Measurements from ENCODE around the gene LARP4.
"Not testable (repeated sequence)": the region's sequence is repeated elsewhere in the genome, so short reads cannot be mapped to it uniquely, and the experiment has no call there.

Gene LARP4

DNA sequence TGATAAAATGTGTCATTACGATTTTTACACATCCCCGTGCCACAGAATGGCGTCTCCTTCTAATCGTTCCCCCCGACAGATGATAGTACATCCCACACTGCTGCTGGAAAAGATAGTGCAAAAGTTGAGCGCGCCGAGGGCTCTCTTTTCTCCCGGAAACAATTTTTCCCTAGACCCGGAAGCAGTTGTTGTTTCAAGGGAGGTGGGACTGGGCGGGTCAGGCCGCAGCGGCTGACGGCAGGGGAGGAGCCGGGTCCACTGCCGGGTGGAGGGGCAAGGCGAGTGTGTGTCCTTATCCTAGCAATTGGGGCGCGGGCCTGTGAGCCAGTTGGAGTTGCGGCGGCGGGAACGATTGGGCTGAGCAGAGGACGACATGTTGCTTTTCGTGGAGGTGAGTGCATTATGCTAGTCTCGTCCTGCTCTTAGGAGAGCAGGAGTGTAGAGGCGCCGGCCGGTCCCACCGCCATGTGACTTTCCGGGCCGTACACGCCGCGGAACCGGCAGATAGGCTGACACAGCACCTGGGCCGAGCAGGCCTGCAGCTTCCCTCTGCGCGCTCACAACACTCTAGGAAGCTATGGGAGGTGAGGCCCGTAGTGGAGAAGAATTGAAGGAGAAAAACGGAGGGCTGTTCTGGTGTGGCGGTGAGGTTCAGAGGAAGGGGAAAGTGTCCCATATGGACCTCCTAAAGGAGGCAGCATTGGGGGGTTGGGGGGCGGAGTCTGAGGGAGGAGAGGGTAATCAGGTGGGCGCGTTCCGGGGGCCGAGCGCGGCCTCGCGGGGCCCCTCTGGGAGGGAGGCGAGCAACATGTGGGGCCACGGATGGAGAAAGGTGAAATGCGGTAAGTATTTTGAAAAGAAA is at the start of gene LARP4:
Gene LARP4, plus strand, starts transcription at position 248 of the 862 bp plus-strand sequence. Its CDS starts 126 bp downstream, at position 374.
- DNase-seq (ENCODE audit: low read depth): peak; percentile 84

DNA sequence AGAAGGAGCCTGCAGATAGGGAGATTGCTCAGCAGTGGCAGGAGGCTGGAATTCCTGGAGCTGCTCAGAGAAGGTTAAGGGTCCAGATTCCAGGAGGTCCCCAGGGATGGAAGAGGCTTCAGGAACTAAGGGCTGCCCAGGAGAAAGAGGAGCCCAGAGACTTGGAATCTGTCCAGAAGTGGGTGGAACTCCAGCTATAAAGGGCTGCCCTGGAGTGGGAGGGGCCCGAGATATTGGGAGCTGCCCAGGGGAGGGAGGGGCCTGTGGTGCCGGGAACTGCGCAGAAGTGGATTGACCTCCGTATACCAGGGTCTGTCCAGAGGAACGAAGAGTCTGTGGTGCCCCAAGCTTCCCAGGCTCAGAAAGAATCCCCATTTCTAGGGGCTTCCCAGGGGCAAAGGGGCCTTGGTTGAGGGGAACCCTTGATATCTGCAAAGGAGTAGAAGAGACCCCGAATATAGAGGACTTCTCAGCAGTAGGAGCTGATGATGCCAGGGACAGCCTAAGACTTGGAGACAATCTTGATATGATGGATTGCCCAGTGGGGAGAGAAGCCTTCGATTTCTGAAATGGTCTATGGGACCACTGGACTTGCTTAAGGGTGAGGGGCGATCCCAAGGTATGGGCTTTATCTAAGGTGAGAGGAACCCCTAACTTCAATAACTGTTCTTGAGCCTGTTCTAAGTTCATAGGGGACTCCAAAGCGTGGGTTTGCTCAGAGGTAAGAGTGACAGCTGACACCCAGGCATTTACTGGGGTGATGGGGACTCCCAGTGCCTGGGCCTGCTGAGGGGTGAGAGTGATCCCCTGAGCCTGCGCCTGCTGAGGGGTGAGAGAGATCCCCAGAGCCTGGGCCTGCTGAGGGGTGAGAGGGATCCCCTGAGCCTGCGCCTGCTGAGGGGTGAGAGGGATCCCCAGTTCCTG is 49.3 kb upstream of the LARP4 start:
- DNase-seq (ENCODE audit: low read depth): no peak

DNA sequence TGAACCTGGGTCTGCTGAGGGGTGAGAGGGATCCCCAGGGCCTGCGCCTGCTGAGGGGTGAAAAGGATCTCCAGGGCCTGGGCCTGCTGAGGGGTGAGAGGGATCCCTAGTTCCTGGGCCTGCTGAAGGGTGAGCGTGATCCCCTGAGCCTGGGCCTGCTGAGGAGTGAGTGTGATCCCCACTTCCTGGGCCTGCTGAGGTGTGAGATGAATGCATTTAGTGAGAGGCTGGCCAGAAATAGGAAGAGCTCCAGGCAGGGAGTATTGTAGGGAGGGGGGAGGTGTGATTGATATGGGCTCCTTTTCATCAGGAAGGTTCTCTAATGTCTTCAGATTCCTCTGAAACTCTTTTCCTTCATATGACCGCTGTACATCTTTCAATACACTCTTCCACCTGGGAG is 47.3 kb upstream of the LARP4 start:
- DNase-seq (ENCODE audit: low read depth): no peak

DNA sequence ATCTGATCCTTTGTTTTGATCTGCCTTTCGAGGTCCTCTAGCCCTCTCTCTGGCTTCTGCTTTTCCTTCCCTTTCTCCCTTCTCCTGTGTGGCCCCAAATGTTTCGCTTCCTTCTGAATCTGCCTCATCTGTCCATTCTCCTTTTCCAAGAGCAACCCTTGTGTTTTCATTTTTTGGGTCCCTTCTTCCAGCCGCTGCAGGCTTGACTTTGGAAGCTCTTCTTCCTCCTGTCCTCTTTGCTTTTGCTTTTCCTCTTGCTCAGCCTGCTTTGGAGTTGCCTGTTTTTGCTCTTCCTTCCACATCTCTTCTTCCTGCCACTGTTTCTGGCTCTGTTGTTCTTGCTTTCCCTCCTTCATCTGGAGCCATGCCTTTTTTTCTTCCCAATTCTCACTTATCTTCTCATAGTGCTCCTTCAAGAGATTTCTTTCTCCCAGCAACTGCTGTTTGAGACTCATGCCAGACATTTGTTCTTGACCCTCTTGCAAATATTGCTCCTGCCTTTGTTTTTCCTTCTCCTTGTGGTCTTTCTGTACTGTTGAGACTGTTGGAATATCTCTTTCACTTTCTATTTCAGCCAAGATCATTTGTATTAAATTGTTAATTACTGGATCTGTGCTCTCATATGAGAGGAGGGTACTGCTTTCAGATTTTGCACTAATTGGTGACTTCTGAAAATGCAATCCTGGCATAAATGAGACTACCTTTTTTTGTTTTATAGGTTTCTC is 46.7 kb upstream of the LARP4 start:
- peak; percentile 3 for DNase-seq (ENCODE audit: low read depth)

DNA sequence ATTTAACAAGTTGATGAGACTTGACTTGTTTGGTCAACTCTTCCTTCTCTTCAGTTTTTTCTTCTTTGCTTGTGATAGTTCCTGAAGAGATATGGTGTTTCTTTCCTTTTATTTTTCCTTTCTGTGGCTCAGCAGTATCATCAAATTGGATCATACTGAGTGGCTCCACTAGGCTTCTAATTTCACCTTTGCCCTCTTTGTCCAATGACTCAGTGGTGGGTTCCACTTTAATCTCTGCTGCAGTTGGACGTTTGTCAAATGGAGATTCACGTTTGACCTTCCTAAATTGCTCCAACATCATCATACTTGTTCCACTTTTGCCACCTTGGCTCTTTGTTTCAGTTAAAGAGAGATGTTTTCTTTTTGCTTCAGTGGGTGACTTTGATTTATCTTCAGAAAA is 45.8 kb upstream of the LARP4 start:
- no peak for DNase-seq (ENCODE audit: low read depth)

DNA sequence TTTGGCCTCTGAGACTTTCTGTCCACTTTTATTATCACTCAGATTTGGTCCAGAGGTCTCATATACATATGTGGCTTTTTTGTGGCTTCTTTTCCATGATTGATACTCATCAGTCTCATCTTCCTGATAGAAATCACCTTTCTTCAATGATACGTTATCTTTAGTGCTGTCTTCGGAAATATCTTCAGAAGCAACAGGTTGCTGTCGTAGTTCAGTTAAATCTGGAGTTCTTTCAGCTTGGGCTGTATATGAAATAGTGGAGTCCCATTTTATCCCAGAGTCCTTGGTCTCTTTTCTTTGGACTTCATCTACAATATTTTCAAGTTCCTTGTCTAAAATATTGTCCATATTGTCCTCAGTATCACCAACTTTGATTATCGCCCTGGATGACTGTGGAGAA is 45.3 kb upstream of the LARP4 start:
- no peak for DNase-seq (ENCODE audit: low read depth)

DNA sequence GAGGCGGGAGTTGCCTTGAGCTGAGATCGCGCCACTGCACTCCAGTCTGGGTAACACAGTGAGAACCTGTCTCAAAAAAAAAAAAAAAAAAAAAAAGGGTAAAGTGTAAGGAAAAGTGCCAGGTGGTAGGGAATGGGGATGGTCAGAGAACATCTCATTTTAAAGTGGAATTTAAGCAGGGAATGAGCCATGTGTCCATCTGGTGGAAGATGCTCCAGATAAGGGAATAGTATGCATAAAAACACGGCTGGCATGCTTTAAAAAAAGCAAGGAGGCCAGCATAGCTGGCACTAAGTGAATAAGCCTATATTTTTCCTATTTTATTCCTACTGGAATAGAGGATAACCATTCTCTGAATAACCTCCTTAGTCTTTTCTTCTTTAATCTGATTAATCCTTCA is 38.0 kb upstream of the LARP4 start:
- no peak for DNase-seq (ENCODE audit: low read depth)

DNA sequence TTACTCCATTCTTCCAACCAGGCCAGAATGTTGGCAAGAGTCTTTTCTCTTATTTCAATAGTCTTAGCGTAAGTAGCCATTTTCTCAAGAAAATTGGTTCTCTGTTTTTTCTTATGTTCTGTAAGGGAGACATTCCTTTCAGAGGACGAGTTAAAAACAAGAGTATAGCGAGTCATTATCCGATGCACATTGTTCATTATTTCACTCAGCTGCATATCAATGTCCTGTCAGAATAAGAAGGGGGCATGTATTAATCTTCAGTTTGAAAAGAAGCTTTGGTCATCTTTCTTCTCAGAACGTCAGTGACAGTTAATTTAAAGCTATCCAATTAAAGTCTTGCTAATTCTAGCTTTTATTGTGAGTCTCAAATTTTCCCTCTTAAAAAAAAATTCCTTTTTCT is 37.5 kb upstream of the LARP4 start:
- DNase-seq (ENCODE audit: low read depth): no peak

DNA sequence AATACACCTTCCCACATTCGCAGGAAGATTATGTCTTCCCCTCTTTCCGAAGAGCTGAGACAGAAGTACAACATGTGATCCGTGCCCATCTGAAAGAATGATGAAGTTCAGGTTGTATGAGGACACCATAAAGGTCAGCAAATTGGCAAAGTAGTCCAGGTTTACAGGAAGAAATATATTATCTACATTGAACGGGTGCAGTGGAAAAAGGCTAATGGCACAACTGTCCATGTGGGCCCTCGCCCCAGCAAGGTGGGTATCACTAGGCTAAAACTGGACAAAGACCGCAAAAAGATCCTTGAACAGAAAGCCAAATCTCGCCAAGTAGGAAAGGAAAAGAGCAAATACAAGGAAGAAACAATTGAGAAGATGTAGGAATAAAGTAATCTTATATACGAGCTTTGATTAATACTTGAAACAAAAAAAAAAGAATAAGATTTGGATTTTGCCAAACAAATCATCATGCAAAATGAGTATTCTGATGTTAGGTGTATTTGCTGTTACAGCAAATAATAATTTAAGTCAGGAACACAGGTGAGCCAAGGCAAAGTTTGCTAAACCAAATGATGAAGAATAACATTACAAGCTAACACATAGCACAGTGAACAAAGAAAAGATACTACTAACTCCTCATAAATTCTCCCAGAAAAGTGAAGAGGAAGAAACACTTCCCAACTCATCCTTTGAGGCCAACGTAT is 34.8 kb upstream of the LARP4 start:
- DNase-seq (ENCODE audit: low read depth): no peak

DNA sequence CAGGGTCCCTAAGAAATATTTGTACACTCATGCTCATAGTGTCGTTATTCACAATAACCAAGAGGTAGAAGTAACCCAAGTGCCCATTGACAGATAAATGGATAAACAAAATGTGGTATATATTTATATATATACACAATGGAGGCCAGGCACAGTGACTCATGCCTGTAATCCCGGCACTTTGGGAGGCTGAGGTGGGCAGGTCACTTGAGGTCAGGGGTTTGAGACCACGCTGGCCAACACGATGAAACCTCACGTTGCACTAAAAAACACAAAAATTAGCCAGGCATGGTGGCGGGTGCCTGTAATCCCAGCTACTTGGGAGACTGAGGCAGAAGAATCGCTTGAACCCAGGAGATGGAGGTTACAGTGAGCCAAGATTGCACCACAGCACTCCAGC is 30.0 kb upstream of the LARP4 start:
- DNase-seq (ENCODE audit: low read depth): not testable (repeated sequence)

DNA sequence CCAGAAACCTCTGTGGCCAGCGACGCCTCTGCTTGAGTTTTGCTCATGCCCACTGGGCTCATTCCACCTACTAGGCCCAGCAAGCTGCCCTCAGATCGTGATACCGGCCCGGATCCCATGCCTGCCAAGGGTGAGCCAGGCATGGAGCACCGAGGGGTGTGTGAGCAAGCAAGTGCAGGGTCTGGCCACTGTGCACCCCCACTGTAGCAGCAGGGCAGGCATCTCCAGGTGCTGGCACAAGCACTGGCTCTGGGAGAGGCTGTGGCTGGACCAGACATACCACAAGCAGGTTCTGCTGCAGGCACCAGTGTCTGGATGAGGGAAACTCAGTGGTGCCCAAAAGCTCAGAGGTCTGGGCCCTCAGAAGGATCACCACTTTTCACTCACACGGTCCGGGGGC is 24.9 kb upstream of the LARP4 start:
- DNase-seq (ENCODE audit: low read depth): no peak

DNA sequence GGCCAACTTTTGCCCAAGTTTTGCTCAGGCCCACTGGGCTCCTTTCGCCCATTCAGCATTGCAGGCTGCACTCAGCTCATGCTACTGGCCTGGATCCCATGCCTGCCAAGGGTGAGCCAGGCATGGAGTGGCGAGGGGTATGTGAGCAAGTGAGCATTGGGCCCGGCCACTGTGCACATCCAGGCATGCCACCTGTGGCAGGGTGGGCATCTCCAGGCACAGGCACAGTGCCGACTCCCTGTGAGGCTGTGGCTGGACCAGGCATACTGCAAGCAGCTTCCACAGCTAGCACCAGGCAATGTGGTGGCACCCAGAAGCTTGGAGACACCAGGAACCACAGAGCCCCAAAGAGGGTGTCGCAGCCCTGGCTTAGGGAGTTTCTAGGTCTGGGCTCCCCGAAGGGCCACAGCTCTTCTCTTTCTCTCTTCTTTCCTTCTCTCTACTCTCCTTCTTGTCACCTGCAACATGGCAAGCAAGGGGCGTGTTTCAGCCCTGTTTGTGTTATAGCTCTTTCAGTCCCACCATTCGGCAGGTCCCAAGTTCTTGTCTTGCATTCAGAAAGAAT is 19.8 kb upstream of the LARP4 start:
- DNase-seq (ENCODE audit: low read depth): no peak

DNA sequence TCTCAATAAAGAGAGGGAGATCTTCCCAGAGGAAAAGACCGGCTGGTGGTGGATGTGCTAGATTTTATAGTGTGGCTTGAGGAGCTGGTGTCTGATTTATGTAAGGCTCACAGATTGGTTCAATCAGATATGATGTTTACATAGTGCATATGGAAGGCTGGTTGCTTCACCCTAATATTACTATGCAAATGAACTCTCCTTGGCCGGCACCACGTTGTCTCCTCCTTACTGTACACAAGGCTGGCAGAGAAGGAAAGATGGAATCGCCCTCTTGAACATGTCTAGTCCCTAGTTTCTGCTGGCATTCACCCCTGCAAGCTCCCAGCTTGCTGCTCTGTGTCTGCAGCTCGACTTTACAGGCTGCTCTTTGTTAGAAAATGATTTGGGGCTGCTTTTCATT is 13.2 kb upstream of the LARP4 start:
- DNase-seq (ENCODE audit: low read depth): peak; percentile 20

DNA sequence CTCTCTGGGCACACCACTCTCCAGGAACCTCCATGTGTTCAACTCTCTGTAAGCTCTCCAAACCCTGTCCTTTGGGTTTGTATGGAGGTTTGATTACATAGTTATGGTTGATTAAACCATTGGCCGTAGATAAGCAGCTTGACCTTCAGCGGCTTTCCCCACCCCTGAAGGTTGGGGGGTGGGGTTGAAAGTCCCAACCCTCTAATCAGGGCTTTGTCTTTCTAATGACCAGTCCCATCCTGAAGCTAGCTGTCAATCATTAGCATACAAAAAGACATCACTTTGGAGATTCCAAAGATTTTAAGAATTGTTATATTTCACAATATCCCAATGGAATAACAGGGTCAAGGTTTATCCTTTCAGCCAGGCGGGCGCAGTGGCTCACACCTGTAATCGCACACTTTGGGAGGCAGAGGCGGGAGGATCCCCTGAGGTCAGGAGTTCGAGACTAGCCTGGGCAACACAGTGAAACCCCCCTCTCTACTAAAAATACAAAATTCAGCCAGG is 12.7 kb upstream of the LARP4 start:
- DNase-seq (ENCODE audit: low read depth): no peak

DNA sequence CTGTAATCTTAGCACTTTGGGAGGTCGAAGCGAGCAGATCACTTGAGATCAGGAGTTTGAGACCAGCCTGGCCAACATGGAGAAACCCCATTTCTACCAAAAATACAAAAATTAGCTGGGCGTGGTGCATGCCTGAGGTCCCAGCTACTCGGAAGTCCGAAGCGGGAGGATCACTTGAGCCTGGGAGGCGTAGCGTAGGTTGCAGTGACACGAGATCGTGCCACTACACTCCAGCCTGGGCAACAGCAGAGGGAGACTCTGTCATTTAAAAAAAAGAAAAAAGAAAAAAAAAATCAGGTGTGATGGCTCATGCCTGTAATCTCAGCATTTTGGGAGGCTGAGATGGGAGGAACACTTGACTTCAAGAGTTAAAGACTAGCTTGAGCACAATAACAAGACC is 11.9 kb upstream of the LARP4 start:
- not testable (repeated sequence) for DNase-seq (ENCODE audit: low read depth)

DNA sequence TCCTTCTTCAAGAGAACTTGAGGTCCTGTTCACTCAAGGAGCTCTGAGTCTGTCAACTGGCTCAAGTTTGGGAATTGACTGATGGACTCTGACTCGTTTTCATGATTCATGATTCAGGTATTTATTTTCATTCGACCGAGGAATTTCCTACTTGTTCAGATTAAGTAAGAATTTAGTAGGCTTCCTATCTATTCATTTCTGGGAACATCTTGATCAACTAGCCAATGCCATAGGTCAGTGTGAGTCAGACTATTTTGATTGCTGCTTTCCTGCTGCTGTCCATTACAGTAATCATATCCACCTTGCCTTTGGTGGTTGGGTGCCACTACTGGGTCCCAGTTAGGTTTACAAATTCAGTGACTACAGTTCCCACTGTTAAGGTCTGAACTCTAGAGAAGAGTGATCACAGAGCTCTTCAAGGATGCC is 10.4 kb upstream of the LARP4 start:
- DNase-seq (ENCODE audit: low read depth): peak; percentile 80

DNA sequence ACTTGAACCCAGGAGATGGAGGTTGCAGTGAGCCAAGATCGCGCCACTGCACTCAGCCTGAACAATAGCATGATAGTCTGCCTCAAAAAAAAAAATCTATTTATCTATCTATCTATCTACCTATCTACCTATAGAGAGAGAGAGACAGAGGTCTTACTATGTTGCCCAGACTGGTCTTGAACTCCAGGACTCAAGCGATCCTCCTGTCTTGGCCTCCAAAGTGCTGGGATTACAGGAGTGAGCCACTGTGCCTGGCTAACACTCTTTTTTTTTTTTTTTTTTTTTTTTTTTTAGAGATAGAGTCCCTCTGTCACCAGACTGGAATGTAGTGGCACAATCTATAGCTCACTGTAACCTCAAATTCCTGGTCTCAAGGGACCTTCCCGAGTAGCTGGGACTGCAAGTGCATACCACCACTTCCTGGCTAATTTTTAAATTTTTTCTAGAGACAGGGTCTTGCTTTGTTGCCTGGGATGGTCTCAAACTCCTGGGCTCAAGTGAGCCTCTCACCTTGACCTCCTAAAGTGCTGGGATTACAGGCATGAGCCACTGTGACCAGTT is 6.1 kb upstream of the LARP4 start:
- no peak for DNase-seq (ENCODE audit: low read depth)

DNA sequence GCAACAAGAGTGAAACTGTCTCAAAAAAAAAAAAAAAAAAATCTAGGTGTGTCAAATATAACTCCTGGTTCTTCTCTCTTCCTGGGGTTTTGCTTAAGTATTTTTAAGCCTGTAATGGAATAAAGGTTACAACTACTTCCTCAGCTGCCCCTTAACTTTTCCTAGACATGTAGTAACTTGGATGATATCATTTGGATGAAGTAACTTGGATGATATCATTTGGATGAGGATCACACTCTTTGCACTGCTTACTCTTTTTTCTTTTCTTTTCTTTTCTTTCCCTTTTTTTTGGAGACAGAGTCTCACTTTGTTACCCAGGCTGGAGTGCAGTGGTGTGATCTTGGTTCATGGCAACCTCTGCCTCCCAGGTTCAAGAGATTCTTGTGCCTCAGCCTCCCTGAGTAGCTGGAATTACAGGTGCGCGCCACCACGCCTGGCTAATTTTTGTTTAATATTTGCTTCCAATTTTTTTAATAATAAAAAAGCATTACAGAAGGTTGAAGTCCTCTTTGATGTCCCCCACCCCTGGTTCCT is 3.5 kb upstream of the LARP4 start:
- DNase-seq (ENCODE audit: low read depth): no peak

DNA sequence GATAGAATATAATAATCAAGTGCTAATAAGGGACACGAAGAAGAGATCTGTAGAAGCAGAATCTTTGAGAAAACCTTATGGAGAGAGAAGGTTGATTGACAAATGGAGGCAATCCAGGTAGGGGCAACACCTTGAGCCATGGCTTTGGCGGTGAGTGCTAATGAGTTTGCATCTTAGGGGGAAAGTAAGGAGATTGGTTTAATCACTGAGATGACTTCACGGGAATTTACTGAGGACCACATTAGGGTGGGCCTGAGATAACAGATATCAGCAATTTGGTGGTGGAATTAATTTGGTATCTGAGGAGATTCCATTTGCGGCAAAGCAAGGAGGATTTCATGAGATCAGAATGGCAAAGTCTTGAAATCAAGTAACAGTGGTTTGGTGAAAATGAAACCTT is 1.8 kb upstream of the LARP4 start:
- DNase-seq (ENCODE audit: low read depth): no peak

DNA sequence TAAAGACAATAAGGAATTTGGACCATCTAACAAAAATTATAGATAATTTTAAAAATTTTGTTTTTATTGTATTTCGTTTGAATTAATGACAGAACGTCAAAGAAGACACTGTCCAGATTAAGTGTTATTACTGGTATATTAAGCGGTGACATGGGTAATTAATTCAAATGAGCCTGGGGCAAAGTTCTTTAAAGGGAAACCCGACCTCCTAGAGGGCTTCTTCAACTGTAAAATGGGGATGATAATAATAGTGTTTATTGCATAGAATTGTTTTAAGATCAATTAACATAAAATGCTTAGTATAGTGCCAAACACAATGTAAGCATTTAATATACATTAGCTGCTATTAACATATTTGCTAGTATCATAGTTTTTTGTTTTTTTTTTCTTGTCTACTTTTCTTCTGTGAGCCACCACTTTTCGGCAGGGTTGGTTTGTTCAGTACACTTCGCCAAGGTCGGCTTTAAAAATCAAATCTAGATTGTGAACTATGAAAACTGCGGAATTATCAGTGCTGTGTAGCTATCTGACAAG is 514 bp upstream of the LARP4 start:
- no peak for DNase-seq (ENCODE audit: low read depth)

Measured in fibroblast of the conjunctiva (primary cell).